Muscle of arm (tissue), 12 donors: ENCODE results near the gene RAI1. TPM values are rescaled to one million over a fixed set of nuclear protein-coding genes. Genes with fewer than 3 reads are reported as not detected.
A peak's percentile ranks its signal among the peaks of the same experiment; 100 is the strongest.

Experiments used
- DNase-seq: peaks from one replicate; pipeline ENCODE4 v3.0.0-alpha.2; 2013
- polyA plus RNA-seq, 12 donors: library from polyadenylated mRNA; unstranded; fragments of 120-200 nt; gene quantifications; one replicate each; pipeline ENCODE4 v1.2.1, GENCODE V29; 2013; ENCODE audit not compliant: insufficient read length in 12 of 12

RAI1 gene
- polyA plus RNA-seq, 12 donors: 11.7 to 36.8 (median 14.5) TPM; not detected in 1

DNA sequence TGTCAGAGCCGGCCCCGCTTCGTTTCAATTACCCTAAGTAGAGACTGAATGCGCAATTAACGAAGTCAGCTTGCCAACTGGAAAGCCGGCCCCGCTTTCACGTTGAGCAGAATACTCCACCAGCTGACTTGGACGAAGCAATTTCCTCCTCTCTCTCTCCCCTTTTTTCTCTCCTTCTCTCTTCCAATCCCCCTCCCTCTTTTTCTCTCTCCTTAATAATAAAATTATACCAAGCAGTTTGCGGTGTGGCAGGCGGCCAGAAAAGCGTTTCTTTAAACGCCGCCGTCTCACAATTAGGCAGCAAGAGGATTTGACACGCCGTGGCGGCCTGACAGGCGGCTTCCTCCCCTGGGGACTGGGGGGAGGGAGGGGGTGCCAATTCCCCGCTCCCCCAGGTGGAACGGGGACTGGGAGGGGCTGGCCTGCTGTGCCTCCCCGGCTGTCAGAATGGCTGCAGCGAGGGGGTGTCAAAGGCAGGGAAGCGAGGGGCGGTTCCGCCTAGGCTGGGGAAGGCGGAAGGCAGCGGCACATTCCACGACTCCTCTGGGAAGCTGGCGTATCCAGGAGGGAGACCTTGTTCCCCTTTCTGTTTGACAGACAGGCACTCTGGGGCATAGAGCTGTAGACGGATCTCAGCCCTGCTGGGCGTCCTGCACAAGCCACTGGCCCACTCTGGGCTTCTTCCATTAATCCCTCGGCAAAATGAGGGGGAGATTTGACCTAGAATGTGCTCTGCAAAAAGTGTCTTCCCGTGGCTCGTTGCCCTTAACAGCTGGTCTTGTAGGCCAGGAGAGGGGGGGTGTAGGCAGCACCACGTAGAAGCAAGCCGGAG, 102.8 kb downstream of the RAI1 start:
- DNase-seq: peak; percentile 64

DNA sequence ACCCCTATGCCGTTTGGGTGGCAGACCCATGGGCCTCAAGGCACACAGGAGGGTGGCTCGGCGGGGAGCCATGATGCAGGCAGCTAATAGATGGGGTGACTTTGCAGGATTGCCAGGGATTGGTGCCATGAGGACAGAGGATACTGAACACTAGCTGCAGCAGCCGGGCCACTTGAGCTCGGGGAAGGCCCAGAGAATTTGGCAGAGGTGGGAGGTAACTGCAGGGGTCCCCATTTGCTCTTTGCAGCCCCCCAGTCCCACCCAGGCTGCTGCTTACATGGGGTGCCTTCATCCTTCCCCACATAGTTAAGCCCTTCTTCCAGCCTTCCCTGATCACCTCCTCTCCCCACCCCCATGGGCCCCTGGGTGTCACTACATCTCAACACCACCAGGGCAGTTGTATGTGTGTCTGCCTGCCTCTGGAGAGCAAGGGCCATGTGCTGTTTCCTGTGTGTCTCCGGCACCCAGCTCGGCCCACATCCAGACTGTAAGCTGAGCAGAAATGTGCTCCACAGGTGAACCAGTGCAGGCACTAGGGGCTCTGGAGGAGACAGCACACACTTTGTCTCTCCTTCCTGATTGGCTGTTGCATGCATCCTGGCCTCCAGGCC, 103.5 kb downstream of the RAI1 start:
- no peak for DNase-seq

DNA sequence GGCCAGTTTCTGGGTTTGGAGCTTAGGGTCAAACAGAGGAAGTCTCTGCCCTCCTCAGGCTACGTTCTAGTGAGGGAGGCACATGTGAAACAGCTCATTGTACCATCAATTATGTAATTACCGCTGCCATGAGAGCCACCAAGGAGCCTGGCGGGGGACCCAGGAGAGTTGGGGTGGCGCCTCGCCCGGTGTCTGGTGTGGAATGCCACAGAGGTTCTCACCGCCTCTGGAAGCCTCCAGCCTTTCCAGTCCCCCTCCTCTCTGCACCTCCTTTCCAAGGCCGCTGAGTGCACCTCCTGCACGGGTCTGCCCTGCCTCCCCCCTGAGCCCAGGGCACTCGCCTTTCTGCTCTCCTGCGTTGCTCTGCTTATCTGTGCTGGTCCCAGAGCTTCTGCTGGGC, 104.1 kb downstream of the RAI1 start:
- DNase-seq: no peak

DNA sequence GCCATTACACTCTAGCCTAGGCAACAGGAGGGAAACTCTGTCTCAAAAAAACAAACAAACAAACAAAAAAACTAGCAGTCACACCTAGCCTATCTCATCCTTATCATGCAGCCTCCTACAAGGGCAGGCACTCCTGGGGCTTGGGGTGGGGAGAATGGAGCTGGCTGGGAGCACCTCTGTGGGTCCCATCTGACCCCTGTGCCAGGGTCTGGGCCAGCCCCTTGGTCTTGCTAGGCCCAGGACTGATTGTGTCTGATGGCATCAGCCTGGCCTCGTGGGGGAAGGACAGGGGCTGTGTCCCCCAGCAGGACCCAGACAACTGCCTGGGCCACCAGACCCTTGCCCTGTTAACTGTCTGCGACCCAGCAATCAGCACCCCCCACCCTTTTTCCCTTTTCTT, 105.7 kb downstream of the RAI1 start:
- DNase-seq: no peak

DNA sequence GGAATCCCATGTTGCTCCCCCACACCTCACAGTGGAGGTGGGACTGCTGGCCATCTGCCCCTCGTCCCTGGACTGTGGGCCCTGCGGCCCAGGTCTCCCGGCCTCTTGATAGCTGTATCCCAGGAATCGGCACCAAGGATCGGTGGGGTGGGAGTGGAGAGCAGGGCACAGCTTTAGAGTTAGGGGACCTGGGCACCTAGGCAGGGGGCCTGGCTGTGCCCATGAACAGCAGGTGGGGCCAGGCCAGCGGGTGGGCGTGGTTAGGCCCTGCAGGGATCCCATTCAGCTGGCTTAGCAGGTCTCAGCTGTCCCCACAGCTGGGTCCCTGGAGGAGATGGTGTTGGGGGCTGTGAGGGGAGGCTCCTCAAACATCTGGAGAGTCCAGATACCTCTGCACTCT, 106.3 kb downstream of the RAI1 start:
- DNase-seq: no peak

DNA sequence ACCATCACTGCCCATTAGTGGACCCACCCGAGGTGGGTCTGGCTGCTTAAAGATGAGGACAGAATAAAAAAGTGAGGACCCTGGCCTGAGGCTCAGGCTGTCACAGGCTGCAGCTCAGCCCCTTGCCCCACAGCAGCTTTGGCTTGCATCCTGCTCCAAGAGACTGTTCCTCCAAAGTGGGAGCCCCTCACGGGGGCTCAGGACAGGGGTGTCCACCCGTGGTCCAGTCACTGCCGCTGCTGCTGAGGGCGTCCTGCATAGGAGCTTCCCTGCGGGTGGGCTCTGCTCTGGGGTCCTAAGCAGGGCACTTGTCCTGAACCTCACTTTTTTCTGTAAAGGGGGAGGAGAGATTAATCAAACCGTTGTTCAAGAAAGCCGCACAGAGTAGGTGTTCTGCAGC, 107.7 kb downstream of the RAI1 start:
- DNase-seq: no peak

DNA sequence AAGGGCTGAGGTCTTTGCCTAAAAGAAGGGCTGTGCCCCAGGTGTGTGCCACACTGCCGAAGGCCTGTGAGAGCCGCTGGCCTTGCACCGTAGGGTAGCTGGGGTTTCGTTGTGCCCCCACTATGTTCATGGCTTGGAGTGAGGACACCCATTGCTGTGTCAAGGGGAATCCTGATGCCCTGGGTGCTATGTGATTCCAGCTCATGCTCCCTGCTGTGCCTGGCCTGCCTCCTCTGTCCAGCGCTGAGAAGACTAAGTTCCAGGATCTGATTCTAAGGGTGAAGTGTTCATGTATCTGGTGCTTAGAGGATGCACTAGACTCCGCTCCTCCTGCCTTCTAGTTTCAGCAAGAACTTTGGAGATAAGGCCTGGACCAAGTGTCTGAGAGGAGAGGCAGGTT, 108.2 kb downstream of the RAI1 start:
- no peak for DNase-seq

DNA sequence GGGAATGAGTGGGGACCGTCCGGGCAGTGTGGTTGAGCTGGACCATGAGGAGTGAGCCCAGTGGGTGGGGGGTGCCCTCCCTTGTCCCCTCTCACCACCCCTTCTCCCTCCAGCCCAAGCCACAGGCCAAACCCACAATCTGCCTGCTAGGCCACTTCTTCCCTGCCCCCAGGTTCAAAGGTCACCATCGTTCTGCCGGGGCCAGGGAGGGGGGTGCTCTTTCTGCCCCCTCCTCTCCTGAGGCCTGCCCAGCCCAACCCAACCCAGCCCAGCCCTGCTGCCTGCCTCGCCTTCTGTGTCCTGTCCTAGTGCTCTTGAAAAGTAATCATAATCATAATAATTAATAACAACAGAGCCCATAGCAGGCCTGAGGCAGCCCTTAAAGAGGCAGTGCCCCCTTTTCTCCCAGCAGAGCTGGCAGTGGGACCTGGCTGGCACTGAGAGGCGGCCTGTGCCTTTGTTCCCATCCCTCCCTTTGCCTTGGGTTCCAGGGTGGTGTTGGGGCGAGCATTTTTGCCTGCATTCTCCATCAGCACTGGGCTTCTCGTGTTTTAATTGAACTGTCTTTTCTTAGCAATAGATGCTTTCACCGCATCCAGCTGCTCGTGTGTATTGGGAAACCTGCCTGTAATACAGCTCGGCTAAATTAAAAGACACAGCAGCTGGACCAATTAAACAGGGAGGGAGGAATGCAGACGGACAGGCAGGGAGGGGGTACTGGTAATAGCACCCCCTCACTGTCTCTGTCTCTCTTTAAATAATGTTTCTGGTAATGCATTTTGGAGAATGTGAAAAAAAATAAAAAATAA, 108.8 kb downstream of the RAI1 start:
- no peak for DNase-seq

DNA sequence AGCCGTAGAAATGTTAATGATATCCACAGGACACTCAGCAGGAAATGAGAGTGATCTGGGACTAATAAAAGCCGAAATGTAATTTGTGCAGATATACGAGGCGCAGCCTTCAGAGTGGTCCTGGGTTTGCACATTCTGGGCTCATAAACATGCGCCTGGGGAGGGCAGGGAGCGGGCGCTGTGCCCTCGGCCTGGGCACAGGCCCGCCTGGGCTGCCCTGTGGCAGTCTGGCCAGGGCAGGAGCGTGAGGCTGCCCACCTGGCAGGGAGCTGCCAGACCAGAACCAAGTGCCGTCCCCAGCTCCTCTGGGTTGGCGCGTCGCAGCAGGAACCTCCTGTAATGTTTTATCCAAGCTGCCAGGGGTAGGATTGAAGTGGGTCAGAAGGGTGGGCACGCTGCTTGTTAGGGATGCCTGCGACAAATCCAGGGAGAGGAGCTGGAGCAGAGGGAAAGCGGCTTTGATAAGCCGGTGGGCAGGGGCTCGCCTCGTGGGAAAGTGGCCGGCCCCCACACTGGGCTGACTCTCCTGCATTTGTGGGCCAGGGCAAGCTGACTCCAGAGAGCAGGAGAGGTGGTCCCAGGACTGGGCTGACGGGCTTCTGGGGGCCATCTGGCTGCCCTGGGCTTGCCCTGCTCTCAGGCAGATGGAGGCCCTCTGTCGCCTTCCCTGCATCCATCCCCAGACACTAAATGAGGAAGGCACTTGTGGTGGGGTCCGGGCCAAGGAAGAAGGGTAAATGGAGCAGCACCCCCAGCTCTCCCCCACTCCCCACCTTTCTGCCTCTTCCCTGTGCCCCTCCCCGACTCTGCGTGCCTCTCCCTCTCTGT, 109.6 kb downstream of the RAI1 start:
- no peak for DNase-seq

DNA sequence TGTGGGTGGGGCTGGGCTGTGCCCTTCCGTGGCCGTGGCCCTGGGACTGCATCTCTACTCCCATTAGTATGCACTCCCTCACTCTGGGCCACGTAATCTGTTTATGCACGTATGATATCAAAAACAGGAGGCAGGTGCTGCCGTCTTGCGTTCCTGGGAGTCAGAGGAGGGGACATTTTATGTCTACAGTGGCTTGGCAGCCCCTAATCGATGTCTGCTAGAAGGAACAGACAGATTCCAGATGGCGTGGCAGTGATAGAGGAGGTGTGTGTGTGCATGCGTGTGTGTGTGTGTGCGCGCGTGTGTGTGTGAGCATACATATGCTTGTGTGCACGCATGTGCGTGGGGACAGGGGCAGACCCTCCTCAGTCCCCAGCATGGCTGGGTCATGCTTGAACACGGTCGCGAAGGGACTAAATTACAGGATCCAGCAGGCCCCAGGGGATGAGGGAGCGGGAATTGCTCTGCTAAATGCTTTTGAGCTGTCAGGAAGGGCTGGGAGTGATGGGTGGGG, 110.8 kb downstream of the RAI1 start:
- DNase-seq: no peak

DNA sequence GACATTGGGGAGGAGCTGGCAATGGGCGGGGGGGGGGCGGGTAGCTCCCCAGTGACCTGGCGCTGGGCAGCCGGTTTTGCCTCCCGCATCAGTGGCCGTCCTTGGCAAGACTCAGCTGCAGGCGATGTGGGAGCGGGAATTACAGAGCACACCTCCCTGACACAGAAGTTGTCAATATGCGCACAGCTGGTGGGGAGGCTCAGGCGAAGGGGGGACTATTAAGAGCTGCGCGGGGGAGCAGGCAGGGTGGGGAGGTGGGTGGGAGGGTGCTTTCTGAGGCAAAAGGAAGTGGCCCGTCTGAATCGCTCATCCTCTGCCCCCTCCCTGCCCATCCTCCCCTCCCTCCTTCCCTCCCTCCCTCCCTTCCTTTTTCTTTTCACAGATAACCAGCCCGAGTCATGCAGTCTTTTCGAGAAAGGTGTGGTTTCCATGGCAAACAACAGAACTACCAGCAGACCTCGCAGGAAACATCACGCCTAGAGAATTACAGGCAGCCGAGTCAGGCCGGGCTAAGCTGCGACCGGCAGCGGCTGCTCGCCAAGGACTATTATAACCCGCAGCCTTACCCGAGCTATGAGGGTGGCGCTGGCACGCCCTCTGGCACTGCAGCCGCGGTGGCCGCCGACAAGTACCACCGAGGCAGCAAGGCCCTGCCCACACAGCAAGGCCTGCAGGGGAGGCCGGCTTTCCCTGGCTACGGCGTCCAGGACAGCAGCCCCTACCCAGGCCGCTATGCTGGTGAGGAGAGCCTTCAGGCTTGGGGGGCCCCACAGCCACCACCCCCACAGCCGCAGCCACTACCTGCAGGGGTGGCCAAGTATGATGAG, 111.5 kb downstream of the RAI1 start:
- no peak for DNase-seq

DNA sequence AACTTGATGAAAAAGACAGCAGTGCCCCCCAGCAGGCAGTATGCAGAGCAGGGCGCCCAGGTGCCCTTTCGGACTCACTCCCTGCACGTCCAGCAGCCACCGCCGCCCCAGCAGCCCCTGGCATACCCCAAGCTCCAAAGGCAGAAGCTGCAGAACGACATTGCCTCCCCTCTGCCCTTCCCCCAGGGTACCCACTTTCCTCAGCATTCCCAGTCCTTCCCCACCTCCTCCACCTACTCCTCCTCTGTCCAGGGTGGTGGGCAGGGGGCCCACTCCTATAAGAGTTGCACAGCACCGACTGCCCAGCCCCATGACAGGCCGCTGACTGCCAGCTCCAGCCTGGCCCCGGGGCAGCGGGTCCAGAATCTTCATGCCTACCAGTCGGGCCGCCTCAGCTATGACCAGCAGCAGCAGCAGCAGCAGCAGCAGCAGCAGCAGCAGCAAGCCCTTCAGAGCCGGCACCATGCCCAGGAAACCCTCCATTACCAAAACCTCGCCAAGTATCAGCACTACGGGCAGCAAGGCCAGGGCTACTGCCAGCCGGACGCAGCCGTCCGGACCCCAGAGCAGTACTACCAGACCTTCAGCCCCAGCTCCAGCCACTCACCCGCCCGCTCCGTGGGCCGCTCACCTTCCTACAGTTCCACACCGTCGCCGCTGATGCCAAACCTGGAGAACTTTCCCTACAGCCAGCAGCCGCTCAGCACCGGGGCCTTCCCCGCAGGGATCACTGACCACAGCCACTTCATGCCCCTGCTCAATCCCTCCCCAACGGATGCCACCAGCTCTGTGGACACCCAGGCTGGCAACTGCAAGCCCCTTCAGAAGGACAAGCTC, 112.3 kb downstream of the RAI1 start:
- DNase-seq: no peak

DNA sequence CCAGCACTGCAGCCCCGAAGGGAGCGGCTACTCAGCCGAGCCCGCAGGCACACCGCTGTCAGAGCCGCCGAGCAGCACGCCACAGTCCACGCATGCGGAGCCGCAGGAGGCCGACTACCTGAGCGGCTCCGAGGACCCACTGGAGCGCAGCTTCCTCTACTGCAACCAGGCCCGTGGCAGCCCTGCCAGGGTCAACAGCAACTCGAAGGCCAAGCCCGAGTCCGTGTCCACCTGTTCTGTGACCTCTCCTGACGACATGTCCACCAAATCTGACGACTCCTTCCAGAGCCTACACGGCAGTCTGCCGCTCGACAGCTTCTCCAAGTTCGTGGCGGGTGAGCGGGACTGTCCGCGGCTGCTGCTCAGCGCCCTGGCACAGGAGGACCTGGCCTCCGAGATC, 113.1 kb downstream of the RAI1 start:
- no peak for DNase-seq

DNA sequence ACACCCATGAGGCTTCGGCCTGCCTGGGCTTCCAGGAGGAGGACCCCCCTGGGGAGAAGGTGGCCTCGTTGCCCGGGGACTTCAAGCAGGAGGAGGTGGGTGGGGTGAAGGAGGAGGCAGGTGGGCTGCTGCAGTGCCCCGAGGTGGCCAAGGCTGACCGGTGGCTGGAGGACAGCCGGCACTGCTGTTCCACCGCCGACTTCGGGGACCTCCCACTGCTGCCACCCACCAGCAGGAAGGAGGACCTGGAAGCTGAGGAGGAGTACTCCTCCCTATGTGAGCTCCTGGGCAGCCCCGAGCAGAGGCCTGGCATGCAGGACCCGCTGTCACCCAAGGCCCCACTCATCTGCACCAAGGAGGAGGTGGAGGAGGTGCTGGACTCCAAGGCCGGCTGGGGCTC, 114.0 kb downstream of the RAI1 start:
- no peak for DNase-seq

DNA sequence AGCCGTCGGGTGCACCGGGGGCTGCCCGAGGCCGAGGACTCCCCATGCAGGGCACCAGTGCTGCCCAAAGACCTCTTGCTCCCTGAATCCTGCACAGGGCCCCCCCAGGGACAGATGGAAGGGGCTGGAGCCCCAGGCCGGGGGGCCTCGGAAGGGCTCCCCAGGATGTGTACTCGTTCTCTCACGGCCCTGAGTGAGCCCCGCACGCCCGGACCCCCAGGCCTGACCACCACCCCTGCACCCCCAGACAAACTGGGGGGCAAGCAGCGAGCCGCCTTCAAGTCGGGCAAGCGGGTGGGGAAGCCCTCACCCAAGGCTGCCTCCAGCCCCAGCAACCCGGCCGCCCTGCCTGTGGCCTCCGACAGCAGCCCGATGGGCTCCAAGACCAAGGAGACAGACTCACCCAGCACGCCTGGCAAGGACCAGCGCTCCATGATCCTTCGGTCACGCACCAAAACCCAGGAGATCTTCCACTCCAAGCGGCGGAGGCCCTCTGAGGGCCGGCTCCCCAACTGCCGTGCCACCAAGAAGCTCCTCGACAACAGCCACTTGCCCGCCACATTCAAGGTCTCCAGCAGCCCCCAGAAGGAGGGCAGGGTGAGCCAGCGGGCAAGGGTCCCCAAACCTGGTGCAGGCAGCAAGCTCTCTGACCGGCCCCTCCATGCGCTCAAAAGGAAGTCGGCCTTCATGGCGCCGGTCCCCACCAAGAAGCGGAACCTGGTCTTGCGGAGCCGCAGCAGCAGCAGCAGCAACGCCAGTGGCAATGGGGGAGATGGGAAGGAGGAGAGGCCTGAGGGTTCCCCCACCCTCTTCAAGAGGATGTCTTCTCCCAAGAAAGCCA, 114.9 kb downstream of the RAI1 start:
- DNase-seq: no peak

DNA sequence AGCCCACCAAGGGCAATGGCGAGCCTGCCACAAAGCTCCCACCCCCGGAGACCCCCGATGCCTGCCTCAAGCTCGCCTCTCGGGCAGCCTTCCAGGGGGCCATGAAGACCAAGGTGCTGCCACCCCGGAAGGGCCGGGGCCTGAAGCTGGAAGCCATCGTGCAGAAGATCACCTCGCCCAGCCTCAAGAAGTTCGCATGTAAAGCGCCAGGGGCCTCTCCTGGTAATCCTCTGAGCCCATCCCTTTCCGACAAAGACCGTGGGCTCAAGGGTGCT, 115.5 kb downstream of the RAI1 start:
- no peak for DNase-seq

DNA sequence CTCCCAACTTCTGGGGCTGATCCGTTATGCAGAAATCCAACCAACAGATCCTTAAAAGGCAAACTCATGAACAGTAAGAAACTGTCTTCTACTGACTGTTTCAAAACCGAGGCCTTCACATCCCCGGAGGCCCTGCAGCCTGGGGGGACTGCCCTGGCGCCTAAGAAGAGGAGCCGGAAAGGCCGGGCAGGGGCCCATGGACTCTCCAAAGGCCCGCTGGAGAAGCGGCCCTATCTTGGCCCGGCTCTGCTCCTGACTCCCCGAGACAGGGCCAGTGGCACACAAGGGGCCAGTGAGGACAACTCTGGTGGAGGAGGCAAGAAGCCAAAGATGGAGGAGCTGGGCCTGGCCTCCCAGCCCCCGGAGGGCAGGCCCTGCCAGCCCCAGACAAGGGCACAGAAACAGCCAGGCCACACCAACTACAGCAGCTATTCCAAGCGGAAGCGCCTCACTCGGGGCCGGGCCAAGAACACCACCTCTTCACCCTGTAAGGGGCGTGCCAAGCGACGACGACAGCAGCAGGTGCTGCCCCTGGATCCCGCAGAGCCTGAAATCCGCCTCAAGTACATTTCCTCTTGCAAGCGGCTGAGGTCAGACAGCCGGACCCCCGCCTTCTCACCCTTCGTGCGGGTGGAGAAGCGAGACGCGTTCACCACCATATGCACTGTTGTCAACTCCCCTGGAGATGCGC, 116.0 kb downstream of the RAI1 start:
- DNase-seq: no peak

DNA sequence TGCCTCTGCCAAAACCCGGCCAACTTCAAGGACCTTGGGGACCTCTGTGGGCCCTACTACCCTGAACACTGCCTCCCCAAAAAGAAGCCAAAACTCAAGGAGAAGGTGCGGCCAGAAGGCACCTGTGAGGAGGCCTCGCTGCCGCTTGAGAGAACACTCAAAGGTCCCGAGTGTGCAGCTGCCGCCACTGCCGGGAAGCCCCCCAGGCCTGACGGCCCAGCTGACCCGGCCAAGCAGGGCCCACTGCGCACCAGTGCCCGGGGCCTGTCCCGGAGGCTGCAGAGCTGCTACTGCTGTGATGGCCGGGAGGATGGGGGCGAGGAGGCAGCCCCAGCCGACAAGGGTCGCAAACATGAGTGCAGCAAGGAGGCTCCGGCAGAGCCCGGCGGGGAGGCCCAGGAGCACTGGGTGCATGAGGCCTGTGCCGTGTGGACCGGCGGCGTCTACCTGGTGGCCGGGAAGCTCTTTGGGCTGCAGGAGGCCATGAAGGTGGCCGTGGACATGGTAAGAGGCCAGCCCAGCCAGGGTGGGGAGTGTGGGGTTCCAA, 116.8 kb downstream of the RAI1 start:
- no peak for DNase-seq
